ENCODE data around the gene OR1A1. TPM values are rescaled to one million over a fixed set of nuclear protein-coding genes. Genes with fewer than 3 reads are reported as not detected.
"Not testable (repeated sequence)": the region's sequence is repeated elsewhere in the genome, so short reads cannot be mapped to it uniquely, and the experiment has no call there.

The OR1A1 gene
- total and polyA plus RNA-seq, 9 of the 15 experiments (the other 6 are each of a cell fraction or from before 2014, with no cell fraction given): not detected

DNA sequence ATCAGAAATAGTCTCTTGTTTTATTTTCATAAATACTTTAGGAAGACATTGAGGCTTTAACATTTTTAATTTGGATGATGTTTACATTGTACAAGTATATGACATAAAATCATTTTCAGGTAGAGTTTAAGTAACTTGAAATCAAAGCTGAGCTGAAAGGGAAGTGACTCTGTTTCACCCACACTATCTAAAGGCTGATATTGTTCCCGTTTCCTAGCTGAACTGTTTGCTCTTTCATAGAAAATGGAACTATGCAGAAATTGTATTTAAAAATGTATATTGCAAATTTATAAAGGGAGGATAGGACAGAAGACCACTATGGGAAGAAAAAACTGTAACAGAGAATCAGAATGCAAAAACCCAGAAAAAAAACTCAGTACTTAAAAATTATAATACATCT is 37.4 kb downstream of the OR1A1 start:
- intact Hi-C loops (cut with micrococcal nuclease); in situ Hi-C loops (cut with MboI); H3K4me2 ChIP-seq (ENCODE audit: insufficient read depth, low read length); H3K27me3 ChIP-seq (ENCODE audit: control insufficient read depth in 2 of 2, insufficient read depth in 2 of 2, low read length in 2 of 2); H3K79me2 ChIP-seq (ENCODE audit: control insufficient read depth, insufficient read depth, low read length); H3K4me1 ChIP-seq (replicated peaks in 1 of 2; ENCODE audit: control insufficient read depth in 2 of 2, insufficient read depth in 2 of 2, low read length in 2 of 2); DNase-seq (ENCODE audit: extremely low read depth in 1 of 4, low spot score in 3 of 4); POLR2A ChIA-PET; H3K9ac ChIP-seq (ENCODE audit: insufficient read depth in 1 of 2, low read depth in 2 of 2, low read length in 2 of 2); FAIRE-seq; H3K9me3 ChIP-seq (replicated peaks; ENCODE audit: control insufficient read depth, insufficient read depth, low read depth, low read length); H3K36me3 ChIP-seq (ENCODE audit: control insufficient read depth, insufficient read depth, low read length); H3K4me3 ChIP-seq; H3K9me1 ChIP-seq (ENCODE audit: control insufficient read depth, insufficient read depth, low read length); CTCF ChIA-PET (ENCODE audit: low intra/inter-chr PET ratio); H3K27ac ChIP-seq (ENCODE audit: extremely low read depth, low read depth, low read length); H2AFZ ChIP-seq (ENCODE audit: low read depth, low read length); ATAC-seq; H4K20me1 ChIP-seq (replicated peaks; ENCODE audit: control insufficient read depth, insufficient read depth, low read length); BruUV-seq (replicated peaks): not testable (repeated sequence)
- WGBS (ENCODE audit: insufficient coverage, low coverage, missing lambda C conversion rate): 0% methylated on average over 1 of the region's 1 CpG

DNA sequence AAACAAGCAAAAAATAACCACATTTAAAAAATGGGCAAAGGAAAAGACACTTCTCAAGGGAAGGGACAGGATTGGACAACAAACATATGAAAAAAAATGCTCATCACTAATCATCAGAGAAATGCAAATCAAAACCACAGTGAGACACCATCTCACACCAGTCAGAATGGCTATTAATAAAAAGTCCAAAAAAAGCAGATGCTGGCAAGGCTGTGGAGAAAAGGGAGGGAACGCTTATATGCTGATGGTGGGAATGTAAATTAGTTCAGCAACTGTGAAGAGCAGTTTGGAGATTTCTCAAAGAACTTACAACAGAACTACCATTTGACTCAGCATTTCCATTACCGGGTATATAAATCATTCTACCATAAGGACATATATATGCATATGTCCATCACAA is 41.5 kb downstream of the OR1A1 start:
- H3K27me3 ChIP-seq (ENCODE audit: control insufficient read depth in 2 of 2, insufficient read depth in 2 of 2, low read length in 2 of 2); in situ Hi-C loops (cut with MboI): not testable (repeated sequence)

More for the DNA sequence above, 41.5 kb downstream of the OR1A1 start:
- H2AFZ ChIP-seq (ENCODE audit: low read depth, low read length); intact Hi-C loops (cut with micrococcal nuclease); H3K4me1 ChIP-seq (replicated peaks in 1 of 2; ENCODE audit: control insufficient read depth in 2 of 2, insufficient read depth in 2 of 2, low read length in 2 of 2); H3K27ac ChIP-seq (ENCODE audit: extremely low read depth, low read depth, low read length); FAIRE-seq; BruUV-seq (replicated peaks); H3K4me3 ChIP-seq; H3K9me3 ChIP-seq (replicated peaks; ENCODE audit: control insufficient read depth, insufficient read depth, low read depth, low read length); DNase-seq (ENCODE audit: extremely low read depth in 1 of 4, low spot score in 3 of 4); H3K79me2 ChIP-seq (ENCODE audit: control insufficient read depth, insufficient read depth, low read length); H3K9ac ChIP-seq (ENCODE audit: insufficient read depth in 1 of 2, low read depth in 2 of 2, low read length in 2 of 2); H3K36me3 ChIP-seq (ENCODE audit: control insufficient read depth, insufficient read depth, low read length); H3K4me2 ChIP-seq (ENCODE audit: insufficient read depth, low read length); CTCF ChIA-PET (ENCODE audit: low intra/inter-chr PET ratio); POLR2A ChIA-PET; H3K9me1 ChIP-seq (ENCODE audit: control insufficient read depth, insufficient read depth, low read length); ATAC-seq; H4K20me1 ChIP-seq (replicated peaks; ENCODE audit: control insufficient read depth, insufficient read depth, low read length): not testable (repeated sequence)
- no CpG with 5 or more reads among the region's 2 CpGs for WGBS (ENCODE audit: insufficient coverage, low coverage, missing lambda C conversion rate)
